Activated CD4-positive, alpha-beta T cell treated with anti-CD3 and anti-CD28 coated beads, Interleukin-2, amount 50 U/mL, for 48 hours (primary cell): ENCODE data around the gene EID2B.
A peak's percentile ranks its signal among the peaks of the same experiment; 100 is the strongest.

Experiments
- DNase-seq, 2 experiments: peaks; one replicate each; pipeline ENCODE4 v3.0.0-alpha.2; 2020

Gene EID2B

DNA sequence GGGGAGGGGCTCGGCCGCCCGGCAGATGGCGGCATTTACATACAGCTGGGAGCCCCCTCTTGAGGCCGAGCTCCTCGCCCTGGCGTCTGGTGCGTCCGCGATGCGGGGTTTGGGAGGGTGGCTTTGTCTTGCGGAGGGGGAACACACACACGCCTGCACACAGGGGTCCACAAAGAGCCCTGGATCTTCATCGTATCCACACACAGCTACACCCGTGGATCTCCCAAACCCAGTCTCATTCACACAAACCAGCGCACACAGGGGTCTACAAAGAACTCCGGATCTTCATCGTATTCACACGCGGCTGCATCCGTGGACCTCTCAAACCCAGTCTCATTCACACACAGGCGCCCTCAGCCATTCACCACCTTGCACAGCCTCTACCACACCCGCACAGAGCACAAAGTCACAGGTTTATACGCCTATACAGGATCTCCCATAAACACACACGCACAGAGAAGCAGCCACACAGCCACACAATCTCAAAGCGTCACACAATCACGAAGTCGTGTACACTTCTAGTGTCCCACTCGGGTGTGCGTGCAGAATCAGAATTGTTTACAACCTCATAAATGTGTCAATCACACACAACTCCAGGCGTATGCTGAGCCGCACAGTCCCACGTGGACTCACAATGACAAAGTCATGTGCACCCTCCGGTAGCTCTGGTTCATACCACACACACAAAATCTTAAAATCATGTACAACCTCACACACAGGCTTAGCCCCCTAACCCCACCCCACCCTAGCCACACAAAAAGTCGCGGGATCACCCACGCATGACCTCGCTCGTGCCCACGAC lies 34.5 kb downstream of the EID2B start:
- peak in 1 of 2 experiments; percentile 29 for DNase-seq

DNA sequence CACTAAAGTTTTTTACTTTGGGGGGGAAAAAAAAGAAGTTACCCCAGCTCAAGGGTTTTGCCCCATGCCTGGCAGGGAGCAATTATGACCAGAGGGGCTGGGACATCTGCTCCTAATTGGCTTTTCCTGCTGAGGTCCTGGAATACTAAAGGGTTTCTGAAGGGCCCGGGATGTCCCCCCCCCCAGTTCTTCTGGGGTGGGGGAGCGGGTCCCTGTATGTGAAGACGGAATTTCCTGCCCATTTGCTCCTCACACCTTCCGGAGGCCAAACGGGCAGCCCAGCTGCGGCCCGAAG lies 35.0 kb downstream of the EID2B start:
- no peak for DNase-seq

DNA sequence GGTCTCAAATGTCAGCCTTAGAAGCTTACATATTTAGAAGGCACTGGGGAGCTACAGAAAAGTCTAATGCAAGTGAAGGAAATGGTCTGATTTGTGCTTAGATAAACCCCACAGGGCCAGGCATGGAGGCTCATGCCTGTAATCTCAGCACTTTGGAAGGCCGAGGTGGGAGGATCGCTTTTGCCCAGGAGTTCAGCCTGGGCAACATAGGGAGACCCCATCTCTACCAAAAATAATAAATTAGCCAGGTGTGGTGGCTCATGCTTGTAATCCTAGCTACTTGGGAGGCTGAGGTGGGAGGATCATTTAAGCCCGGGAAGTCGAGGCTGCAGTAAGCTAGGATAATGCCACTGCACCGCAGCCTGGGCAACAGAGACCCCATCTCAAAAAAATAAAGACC lies 36.6 kb downstream of the EID2B start:
- DNase-seq = no peak

DNA sequence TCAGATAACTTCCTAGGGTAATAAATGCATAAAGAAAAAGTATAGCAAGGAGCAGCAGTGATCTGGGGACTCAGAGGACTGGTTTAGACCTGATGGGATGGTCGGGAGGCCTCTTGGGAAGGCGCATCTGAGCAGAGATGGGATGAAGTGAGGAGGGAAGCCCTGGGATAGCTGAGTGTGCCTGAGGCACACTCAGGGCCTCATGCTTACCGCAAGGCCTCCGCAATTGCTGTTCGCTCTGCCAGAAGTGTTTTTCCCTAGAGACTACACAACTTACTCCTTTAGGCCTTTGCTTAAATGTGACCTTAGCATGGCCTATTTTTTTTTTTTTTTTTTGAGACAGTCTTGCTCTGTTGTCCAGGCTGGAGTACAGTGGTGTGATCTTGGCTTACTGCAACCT lies 38.0 kb downstream of the EID2B start:
- DNase-seq = no peak

DNA sequence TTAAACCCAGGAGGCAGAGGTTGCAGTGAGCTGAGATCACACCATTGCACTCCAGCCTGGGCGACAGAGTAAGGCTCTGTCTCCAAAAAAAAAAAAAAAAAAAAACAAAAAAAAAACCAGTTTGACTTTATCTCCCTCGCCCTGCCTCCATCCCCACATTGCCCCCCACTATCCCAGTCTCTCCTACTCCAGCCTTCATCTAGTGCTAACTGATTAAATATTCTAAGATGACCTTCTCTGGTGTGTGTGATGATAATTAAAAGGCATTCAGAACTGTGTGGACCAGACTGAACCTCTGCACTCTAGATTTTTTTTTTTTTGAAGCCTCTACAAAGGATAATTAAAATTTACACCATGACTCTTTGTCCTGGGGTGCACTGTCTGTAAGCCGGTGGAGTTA lies 39.9 kb downstream of the EID2B start:
- DNase-seq = no peak

DNA sequence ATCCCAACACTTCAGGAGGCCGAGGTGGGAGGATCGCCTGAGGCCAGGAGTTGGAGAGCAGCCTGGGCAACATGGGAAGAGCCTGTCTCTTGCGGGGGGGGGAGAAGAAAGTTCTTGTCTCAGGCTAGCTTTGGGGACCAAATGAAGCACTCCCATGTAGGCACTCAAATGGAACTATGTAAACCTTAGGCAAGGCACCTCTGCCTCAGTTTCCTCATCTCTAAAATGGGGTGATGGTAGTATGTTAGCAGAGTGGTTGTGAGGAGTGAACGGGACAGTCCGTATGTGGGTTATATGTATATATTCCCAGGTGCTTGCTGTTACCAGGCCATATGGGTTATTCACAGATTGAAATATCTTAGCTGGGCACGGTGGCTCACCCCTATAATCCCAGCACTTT lies 40.4 kb downstream of the EID2B start:
- no peak for DNase-seq

DNA sequence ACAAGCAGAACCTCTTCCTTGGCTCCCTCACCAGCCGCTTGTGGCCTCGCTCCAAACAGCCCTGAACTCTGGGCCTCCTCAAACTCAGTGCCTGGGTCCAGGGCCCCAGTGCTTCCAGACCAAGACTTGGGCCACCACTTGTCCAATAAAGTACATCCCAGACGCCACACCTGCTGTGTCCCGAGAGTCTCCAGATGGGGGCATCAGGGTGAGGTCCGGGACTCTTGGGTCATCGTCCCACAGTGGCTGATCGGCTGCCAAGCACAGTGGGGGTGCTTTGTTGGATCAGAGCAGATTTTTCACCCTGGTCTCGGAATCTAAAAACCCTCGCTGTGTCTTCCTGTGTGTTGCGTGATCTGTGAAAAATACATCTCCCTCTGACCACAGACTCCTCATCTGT lies 42.9 kb downstream of the EID2B start:
- DNase-seq = no peak

DNA sequence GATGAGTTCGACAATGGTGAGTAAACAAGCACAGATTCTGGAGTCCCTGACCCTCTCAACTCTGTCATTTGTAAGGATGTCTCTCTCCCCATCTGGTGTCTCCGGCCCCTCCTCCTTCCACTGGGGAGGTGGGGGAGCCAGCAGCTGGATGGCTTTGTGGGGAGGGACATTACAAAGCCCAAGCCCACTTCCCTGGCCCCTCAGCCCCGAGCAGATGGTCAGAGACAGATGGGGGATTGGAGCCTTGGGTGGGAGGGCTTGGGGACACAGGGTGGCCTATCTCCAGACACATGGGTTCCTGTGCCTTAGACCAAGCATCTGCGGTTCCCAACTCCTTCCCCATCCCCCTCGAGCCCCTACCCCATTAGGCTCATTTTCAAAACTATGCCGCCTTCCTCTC lies 49.5 kb downstream of the EID2B start:
- no peak for DNase-seq

DNA sequence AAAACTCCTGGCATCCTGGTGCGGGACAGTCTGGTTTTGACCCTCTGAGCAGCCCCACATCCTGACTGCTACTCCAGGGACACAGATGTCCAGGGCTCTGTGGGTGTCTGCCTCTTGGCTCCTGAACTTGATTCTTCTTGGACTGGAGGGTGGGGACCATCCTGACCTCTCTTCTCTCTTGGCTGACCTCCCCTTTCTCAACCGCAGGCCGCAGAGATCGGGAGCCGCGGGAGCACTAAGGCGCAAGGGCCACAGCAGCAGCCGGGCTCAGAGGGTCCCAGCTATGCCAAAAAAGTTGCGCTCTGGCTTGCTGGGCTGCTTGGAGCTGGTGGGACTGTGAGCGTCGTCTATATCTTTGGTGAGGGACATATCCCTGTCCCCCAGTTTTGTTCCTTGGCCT lies 51.0 kb downstream of the EID2B start:
- DNase-seq = no peak

DNA sequence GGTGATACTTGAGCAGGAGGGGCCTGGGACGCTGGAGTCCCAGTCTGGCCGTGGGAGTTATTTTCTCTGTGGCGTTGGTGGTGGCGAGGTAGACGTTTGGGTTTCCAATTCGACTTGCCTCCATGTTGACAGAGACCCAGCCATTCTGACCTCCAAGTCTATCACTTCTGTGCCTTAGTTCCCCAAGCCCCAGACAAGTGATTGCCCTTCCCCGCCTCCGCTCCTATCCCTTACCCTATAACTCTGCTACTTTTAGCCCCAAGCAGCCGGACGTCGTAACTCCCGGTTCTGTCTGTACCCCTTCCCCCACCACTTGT lies 51.5 kb downstream of the EID2B start:
- no peak for DNase-seq
